ENCODE measurements around the gene FHOD3. TPM values are rescaled to one million over a fixed set of nuclear protein-coding genes. Genes with fewer than 3 reads are reported as not detected.

FHOD3 gene
- total and polyA plus RNA-seq, 5 donors from 2014 or later = not detected

DNA sequence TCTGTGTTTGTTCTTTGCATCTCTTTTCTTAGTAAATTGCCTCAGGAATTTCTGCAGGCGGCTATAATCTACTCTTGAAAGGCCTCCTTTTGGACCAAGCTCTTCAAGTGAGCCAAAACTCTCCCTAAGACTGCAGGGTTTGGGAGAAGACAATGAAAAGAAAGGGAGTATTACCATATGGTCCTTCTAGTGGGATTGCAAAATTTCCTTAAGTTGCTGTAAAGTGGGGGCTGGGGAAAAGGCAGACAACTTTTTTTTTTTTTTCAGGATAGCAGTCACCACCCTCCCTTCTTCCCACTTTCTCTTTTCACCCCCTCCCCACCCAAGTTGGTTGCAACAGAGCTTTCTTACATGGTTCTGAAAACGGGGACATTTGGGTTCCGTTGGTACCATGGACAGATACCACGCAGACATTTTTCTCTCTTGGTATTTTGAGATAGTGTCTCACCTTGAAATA lies 183.7 kb downstream of the FHOD3 start:
- peaks cover 0 to 2% (median 0%) of the 10 kb centered on the region in 7 donors for H3K9me3 Mint-ChIP-seq
- Histone ChIP-seq H3K27ac (ENCODE audit: insufficient read depth, low read length, poor library complexity, severe bottlenecking) (no peak overlapping the region), H3K4me3 (ENCODE audit: low read depth, low read length) (no peak overlapping the region), H3K36me3 (ENCODE audit: control insufficient read depth, insufficient read depth, low read length) (no peaks in the 10 kb centered on the region), H3K4me1 (ENCODE audit: control insufficient read depth, insufficient read depth, low read length, poor library complexity, severe bottlenecking) (no peaks in the 10 kb centered on the region), H3K9me3 (ENCODE audit: control insufficient read depth in 2 of 2, low read length in 2 of 2) (no peaks in the 10 kb centered on the region), H3K27me3 (ENCODE audit: control insufficient read depth, insufficient read depth, low read length) (no peaks in the 10 kb centered on the region)
- no peaks in the 10 kb centered on the region for H3K27me3 Mint-ChIP-seq
- no peaks in the 10 kb centered on the region for H3K4me1 Mint-ChIP-seq
- H3K27ac Mint-ChIP-seq = no peak overlapping the region
- no peaks in the 10 kb centered on the region for H3K36me3 Mint-ChIP-seq
- DNase-seq (no peak), ATAC-seq (ENCODE audit: low read depth in 2 of 2) (no peak)
- H3K4me3 Mint-ChIP-seq = no peak overlapping the region

- Mint-ChIP-seq H3K27me3 (no peaks in the 10 kb centered on the region), H3K9me3 (peaks cover 0 to 1% (median 0%) of the 10 kb centered on the region in 7 donors), H3K4me1 (no peaks in the 10 kb centered on the region), H3K27ac (peak overlapping the region in 1 of 3 donors; percentile 74), H3K4me3 (no peak overlapping the region), H3K36me3 (no peaks in the 10 kb centered on the region)
- ATAC-seq (ENCODE audit: low read depth in 2 of 2) (no peak), DNase-seq (no peak)
- no peak overlapping the region for H3K27ac ChIP-seq (ENCODE audit: insufficient read depth, low read length, poor library complexity, severe bottlenecking)
- no peaks in the 10 kb centered on the region for H3K9me3 ChIP-seq (ENCODE audit: control insufficient read depth in 2 of 2, low read length in 2 of 2)
- H3K27me3 ChIP-seq (ENCODE audit: control insufficient read depth, insufficient read depth, low read length) = no peaks in the 10 kb centered on the region
- H3K4me3 ChIP-seq (ENCODE audit: low read depth, low read length) = no peak overlapping the region
- H3K4me1 ChIP-seq (ENCODE audit: control insufficient read depth, insufficient read depth, low read length, poor library complexity, severe bottlenecking) = no peaks in the 10 kb centered on the region
- H3K36me3 ChIP-seq (ENCODE audit: control insufficient read depth, insufficient read depth, low read length) = no peaks in the 10 kb centered on the region
Observed at GRCh38 chr18:36481935-36482334, 184.4 kb downstream of the FHOD3 start.

GRCh38 chr18:36484591-36484990 lies 187.1 kb downstream of the FHOD3 start:
- Mint-ChIP-seq H3K36me3 (no peaks in the 10 kb centered on the region), H3K9me3 (peaks cover 0 to 2% (median 0%) of the 10 kb centered on the region in 7 donors), H3K27ac (no peak overlapping the region), H3K27me3 (peaks cover 4% of the 10 kb centered on the region), H3K4me1 (no peaks in the 10 kb centered on the region), H3K4me3 (no peak overlapping the region)
- ATAC-seq (ENCODE audit: low read depth in 2 of 2) = no peak
- H3K27me3 ChIP-seq (ENCODE audit: control insufficient read depth, insufficient read depth, low read length) = no peaks in the 10 kb centered on the region
- H3K4me3 ChIP-seq (ENCODE audit: low read depth, low read length) = no peak overlapping the region
- H3K36me3 ChIP-seq (ENCODE audit: control insufficient read depth, insufficient read depth, low read length) = no peaks in the 10 kb centered on the region
- H3K9me3 ChIP-seq (ENCODE audit: control insufficient read depth in 2 of 2, low read length in 2 of 2) = no peaks in the 10 kb centered on the region
- H3K27ac ChIP-seq (ENCODE audit: insufficient read depth, low read length, poor library complexity, severe bottlenecking) = no peak overlapping the region
- no peaks in the 10 kb centered on the region for H3K4me1 ChIP-seq (ENCODE audit: control insufficient read depth, insufficient read depth, low read length, poor library complexity, severe bottlenecking)
- DNase-seq = no peak

DNA sequence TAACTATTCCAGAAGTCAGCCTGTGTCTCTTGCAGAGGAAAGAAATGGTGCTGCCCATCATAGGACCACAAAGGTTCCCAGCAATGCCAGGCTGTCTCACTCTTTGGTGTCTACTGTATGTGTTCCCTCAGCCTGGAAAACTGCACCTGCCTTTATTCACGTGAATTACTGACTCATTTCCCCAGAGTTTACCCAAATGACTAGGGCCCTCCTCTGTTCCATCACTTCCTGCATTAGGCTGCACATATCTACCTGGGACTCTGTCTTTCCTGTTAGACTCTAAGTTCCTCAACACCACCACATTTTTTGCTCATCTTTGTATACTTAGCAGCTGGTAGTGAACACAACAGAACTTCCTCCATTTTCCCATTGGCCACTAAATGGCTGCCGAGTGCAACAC lies 188.3 kb downstream of the FHOD3 start:
- H3K4me1 Mint-ChIP-seq = no peaks in the 10 kb centered on the region
- peaks cover 4% of the 10 kb centered on the region for H3K27me3 Mint-ChIP-seq
- no peak overlapping the region for H3K27ac Mint-ChIP-seq

GRCh38 chr18:36488131-36488530 lies 190.6 kb downstream of the FHOD3 start:
- Mint-ChIP-seq H3K27me3 (peaks cover 4% of the 10 kb centered on the region), H3K9me3 (peaks cover 0 to 5% (median 0%) of the 10 kb centered on the region in 7 donors), H3K36me3 (no peaks in the 10 kb centered on the region), H3K27ac (peak overlapping the region in 1 of 3 donors; percentile 34), H3K4me3 (no peak overlapping the region), H3K4me1 (no peaks in the 10 kb centered on the region)
- DNase-seq (no peak), ATAC-seq (ENCODE audit: low read depth in 2 of 2) (no peak)
- H3K27me3 ChIP-seq (ENCODE audit: control insufficient read depth, insufficient read depth, low read length) = no peaks in the 10 kb centered on the region
- no peak overlapping the region for H3K27ac ChIP-seq (ENCODE audit: insufficient read depth, low read length, poor library complexity, severe bottlenecking)
- no peaks in the 10 kb centered on the region for H3K9me3 ChIP-seq (ENCODE audit: control insufficient read depth in 2 of 2, low read length in 2 of 2)
- no peaks in the 10 kb centered on the region for H3K36me3 ChIP-seq (ENCODE audit: control insufficient read depth, insufficient read depth, low read length)
- no peaks in the 10 kb centered on the region for H3K4me1 ChIP-seq (ENCODE audit: control insufficient read depth, insufficient read depth, low read length, poor library complexity, severe bottlenecking)
- no peak overlapping the region for H3K4me3 ChIP-seq (ENCODE audit: low read depth, low read length)

More for the DNA sequence above, 188.3 kb downstream of the FHOD3 start:
- Mint-ChIP-seq H3K4me3 (no peak overlapping the region), H3K36me3 (no peaks in the 10 kb centered on the region), H3K9me3 (peaks cover 0 to 3% (median 0%) of the 10 kb centered on the region in 7 donors)
- Histone ChIP-seq H3K27ac (ENCODE audit: insufficient read depth, low read length, poor library complexity, severe bottlenecking) (no peak overlapping the region), H3K36me3 (ENCODE audit: control insufficient read depth, insufficient read depth, low read length) (no peaks in the 10 kb centered on the region), H3K9me3 (ENCODE audit: control insufficient read depth in 2 of 2, low read length in 2 of 2) (no peaks in the 10 kb centered on the region), H3K4me1 (ENCODE audit: control insufficient read depth, insufficient read depth, low read length, poor library complexity, severe bottlenecking) (no peaks in the 10 kb centered on the region), H3K27me3 (ENCODE audit: control insufficient read depth, insufficient read depth, low read length) (no peaks in the 10 kb centered on the region), H3K4me3 (ENCODE audit: low read depth, low read length) (no peak overlapping the region)
- ATAC-seq (ENCODE audit: low read depth in 2 of 2) (no peak), DNase-seq (no peak)

- Histone ChIP-seq H3K4me3 (ENCODE audit: low read depth, low read length) (no peak overlapping the region), H3K27me3 (ENCODE audit: control insufficient read depth, insufficient read depth, low read length) (no peaks in the 10 kb centered on the region), H3K4me1 (ENCODE audit: control insufficient read depth, insufficient read depth, low read length, poor library complexity, severe bottlenecking) (no peaks in the 10 kb centered on the region), H3K36me3 (ENCODE audit: control insufficient read depth, insufficient read depth, low read length) (no peaks in the 10 kb centered on the region), H3K27ac (ENCODE audit: insufficient read depth, low read length, poor library complexity, severe bottlenecking) (no peak overlapping the region), H3K9me3 (ENCODE audit: control insufficient read depth in 2 of 2, low read length in 2 of 2) (no peaks in the 10 kb centered on the region)
- H3K27ac Mint-ChIP-seq = no peak overlapping the region
- no peak for ATAC-seq (ENCODE audit: low read depth in 2 of 2)
- H3K36me3 Mint-ChIP-seq = no peaks in the 10 kb centered on the region
- no peak for DNase-seq
- H3K4me3 Mint-ChIP-seq = no peak overlapping the region
- peaks cover 4% of the 10 kb centered on the region for H3K27me3 Mint-ChIP-seq
- H3K9me3 Mint-ChIP-seq = peaks cover 0 to 5% (median 0%) of the 10 kb centered on the region in 7 donors
- H3K4me1 Mint-ChIP-seq = no peaks in the 10 kb centered on the region
Observed at GRCh38 chr18:36490897-36491296, 193.4 kb downstream of the FHOD3 start.

DNA sequence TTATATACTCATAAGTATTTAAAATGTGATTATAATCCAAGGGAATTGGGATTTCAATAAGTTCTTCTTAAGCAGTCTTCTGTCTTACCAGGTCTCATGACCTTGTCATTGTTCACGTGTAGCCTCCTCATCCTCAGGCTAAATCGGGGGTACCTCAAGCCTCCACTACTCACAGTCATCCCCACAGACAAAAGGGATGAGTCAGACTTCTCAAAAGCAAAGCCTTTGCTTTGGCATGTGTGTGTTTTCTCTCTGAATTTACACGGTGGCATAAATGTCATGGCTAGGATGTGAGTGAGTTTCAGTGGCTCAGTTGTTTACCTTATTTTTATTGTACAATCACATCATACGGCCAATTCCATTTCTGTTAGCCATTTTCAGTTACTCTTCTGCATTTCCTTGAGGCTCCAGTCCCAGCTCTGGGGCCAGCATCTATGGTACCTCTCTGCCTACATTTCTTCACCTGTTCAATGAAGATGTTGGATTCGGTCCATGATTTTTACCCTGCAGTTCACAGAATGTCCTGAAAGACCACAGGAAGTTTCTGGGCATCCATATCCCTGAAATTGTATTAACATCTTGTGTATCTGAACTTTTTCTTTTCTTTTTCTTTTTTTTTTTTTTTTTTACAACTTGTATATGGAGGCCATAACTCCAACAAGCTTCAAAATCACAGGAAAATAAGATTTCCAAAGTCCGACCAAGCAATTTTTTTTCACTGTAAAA lies 195.3 kb downstream of the FHOD3 start:
- Mint-ChIP-seq H3K36me3 (no peaks in the 10 kb centered on the region), H3K4me3 (no peak overlapping the region), H3K4me1 (no peaks in the 10 kb centered on the region), H3K27me3 (peaks cover 4% of the 10 kb centered on the region), H3K27ac (no peak overlapping the region), H3K9me3 (peaks cover 0 to 4% (median 0%) of the 10 kb centered on the region in 7 donors)
- no peak overlapping the region for H3K4me3 ChIP-seq (ENCODE audit: low read depth, low read length)
- H3K9me3 ChIP-seq (ENCODE audit: control insufficient read depth in 2 of 2, low read length in 2 of 2) = no peaks in the 10 kb centered on the region
- ATAC-seq (ENCODE audit: low read depth in 2 of 2) (no peak), DNase-seq (no peak)
- H3K27me3 ChIP-seq (ENCODE audit: control insufficient read depth, insufficient read depth, low read length) = no peaks in the 10 kb centered on the region
- H3K36me3 ChIP-seq (ENCODE audit: control insufficient read depth, insufficient read depth, low read length) = no peaks in the 10 kb centered on the region
- no peak overlapping the region for H3K27ac ChIP-seq (ENCODE audit: insufficient read depth, low read length, poor library complexity, severe bottlenecking)
- H3K4me1 ChIP-seq (ENCODE audit: control insufficient read depth, insufficient read depth, low read length, poor library complexity, severe bottlenecking) = no peaks in the 10 kb centered on the region
